Mammary epithelial cell (primary cell): ENCODE results near the gene ZFP91.

ENCODE experiments used
- EZH2 ChIP-seq: IDR thresholded peaks from 2 replicates; pipeline ENCODE4 v1.6.1; 2012; ENCODE audit warnings: low read length, inconsistent platforms, borderline replicate concordance
- TF ChIP-seq, protein P1 (sequence below), 2 donors: IDR thresholded peaks in 1 of 2; conservative IDR thresholded peaks in 1 of 2; 2 replicates each; pipeline ENCODE4 v1.5.1; 2011 to 2012; ENCODE audit warnings: inconsistent platforms in 2 of 2, low read length in 2 of 2, mild to moderate bottlenecking in 2 of 2, control low read depth in 1 of 2, low read depth in 1 of 2; ENCODE audit not compliant: insufficient read depth in 1 of 2; ENCODE audit errors: extremely low read depth in 1 of 2

DNA sequence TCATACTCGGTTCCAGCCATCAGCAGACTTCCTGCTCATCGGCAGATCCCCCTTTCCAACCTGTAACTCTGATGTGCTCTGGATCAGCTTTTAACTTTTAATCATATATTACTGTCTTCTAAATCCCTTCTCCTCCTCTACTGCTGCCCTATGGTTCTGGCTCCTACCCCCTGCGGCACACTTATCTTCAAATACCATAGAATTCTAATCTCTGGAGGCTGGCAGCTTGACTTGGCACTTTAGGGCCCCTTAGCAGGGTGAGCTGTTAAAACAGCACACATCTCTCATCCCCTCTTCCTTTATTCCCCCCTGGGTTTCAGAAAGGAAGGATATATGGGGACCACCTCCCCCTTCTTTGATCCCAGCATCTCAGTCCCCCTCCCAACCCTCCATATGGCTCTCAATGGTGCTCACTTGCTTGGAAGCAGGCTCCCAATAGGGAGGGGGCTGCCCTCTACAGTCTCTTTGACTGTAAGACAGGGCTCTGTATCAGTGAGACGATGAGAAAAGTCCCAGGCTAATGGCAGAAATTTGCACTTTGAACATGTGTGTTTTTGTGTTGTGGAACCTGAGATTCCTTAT is 39.2 kb downstream of the ZFP91 start:
- TF ChIP-seq, protein P1, sequence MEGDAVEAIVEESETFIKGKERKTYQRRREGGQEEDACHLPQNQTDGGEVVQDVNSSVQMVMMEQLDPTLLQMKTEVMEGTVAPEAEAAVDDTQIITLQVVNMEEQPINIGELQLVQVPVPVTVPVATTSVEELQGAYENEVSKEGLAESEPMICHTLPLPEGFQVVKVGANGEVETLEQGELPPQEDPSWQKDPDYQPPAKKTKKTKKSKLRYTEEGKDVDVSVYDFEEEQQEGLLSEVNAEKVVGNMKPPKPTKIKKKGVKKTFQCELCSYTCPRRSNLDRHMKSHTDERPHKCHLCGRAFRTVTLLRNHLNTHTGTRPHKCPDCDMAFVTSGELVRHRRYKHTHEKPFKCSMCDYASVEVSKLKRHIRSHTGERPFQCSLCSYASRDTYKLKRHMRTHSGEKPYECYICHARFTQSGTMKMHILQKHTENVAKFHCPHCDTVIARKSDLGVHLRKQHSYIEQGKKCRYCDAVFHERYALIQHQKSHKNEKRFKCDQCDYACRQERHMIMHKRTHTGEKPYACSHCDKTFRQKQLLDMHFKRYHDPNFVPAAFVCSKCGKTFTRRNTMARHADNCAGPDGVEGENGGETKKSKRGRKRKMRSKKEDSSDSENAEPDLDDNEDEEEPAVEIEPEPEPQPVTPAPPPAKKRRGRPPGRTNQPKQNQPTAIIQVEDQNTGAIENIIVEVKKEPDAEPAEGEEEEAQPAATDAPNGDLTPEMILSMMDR (conservative IDR thresholded peaks at IDR 0.05 in 1 of 2, IDR thresholded peaks at IDR 0.05 in 1 of 2; ENCODE audit: extremely low read depth in 1 of 2, insufficient read depth in 1 of 2, low read depth in 1 of 2, low read length in 2 of 2), result no peak
- TF ChIP-seq EZH2, result no peak
